IPS-20b (cell line): ENCODE results near the gene WDR87.
A peak's percentile ranks its signal among the peaks of the same experiment; 100 is the strongest.

ENCODE experiments used
- H3K27ac ChIP-seq: one replicate; pipeline ENCODE4 v1.5.1; 2013; ENCODE audit warnings: low read length
- H3K27me3 ChIP-seq: 2 replicates; pipeline ENCODE4 v1.6.1; 2013; ENCODE audit warnings: mild to moderate bottlenecking, low read length, inconsistent platforms; ENCODE audit not compliant: insufficient read depth
- H3K36me3 ChIP-seq: 2 replicates; pipeline ENCODE4 v1.6.1; 2013; ENCODE audit warnings: low read depth, mild to moderate bottlenecking, inconsistent platforms, low read length, moderate library complexity; ENCODE audit not compliant: insufficient read depth
- H3K4me1 ChIP-seq: 2 replicates; pipeline ENCODE4 v1.6.1; 2013; ENCODE audit warnings: mild to moderate bottlenecking, control low read depth, inconsistent platforms, low read length, moderate library complexity; ENCODE audit not compliant: insufficient read depth
- H3K4me3 ChIP-seq: 2 replicates; pipeline ENCODE4 v1.5.1; 2013; ENCODE audit warnings: mild to moderate bottlenecking, low read length, inconsistent platforms
- H3K9ac ChIP-seq: 2 replicates; pipeline ENCODE4 v1.6.1; 2013; ENCODE audit warnings: low read depth, mild to moderate bottlenecking, inconsistent platforms, low read length, moderate library complexity
- H3K9me3 ChIP-seq: 2 replicates; pipeline ENCODE4 v1.6.1; 2013; ENCODE audit warnings: mild to moderate bottlenecking, low read depth, low read length, inconsistent platforms; ENCODE audit not compliant: insufficient read depth

The WDR87 gene

DNA sequence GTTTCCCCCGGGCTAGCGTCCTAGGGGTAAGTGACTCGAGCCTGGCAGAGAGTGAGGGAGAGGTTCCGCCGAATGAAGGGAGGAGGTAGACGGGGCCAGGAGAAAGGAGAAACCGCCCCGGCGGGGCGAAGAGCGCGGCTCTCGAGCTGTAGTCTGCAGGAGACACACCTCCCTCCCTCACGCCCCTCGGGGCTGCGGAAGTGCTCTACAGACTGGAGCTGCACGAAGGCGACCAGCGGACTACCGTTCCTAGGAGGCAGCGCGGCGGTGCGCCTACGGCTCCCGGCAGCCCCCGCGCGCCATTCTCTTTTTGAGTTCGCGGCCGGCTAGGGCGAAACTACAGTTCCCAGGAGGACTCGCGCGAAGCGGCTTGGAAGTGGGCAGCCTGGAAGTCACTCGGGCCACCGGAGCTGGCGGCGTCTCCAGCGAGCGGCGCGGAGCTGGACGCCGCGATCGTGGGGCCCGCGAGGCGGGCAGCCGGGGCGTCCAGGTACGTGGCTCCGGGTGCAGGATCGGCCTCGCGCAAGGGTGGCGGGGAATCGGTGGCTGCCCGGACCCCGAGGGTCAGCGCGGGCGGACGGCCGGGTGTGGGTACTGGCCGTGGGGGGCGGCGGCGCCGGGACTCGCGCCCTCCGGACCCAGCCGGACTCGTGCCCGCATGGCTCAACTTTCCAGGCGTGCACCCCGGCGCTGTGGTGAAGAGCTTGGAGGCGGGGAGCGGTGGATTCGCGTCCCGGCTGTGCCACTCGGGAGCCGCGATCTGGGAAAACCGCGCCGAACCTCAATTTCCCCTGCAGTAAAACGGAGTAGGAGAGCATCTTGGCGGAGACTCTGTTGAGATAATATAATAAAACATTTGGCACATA lies 708 bp upstream of the WDR87 start, which contains the start of gene SIPA1L3:
Gene SIPA1L3 (plus strand): TSS at position 340 of the 866 bp plus-strand sequence. CDS start 174,358 bp downstream, outside the sequence.
- peak within 1 kb of the TSS; percentile 79 for H3K9ac ChIP-seq
- H3K4me1 ChIP-seq = peaks cover 15% of the 10 kb centered on the region; the same call in 1 of the 2 replicates

DNA sequence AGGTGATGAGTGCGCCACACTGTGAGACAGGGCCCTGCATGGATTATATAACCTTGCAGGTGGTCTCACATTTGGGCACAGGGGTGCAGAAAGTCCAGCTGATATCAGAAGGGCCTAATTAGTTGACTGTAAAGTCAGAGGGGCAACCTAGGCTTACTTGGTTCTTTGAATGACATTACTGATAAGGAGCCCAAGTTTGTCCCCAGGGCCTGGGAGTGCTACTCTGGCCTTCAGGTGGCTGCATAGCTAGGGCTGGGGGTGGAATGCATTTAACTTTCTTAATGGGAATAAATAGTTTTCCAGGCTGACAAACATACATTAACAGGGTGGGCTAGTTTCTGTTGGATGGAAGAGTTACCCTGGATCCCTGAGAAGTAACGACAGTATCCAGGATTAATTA lies 3.3 kb downstream of the WDR87 start:
- H3K4me1 ChIP-seq = peaks cover 11% of the 10 kb centered on the region; the same call in 1 of the 2 replicates
- no peak overlapping the region for H3K4me3 ChIP-seq
- no peaks in the 10 kb centered on the region for H3K27me3 ChIP-seq
- H3K9ac ChIP-seq = no peak overlapping the region
- H3K36me3 ChIP-seq = no peaks in the 10 kb centered on the region
- no peaks in the 10 kb centered on the region for H3K9me3 ChIP-seq
- H3K27ac ChIP-seq = no peak overlapping the region

More for the DNA sequence above, 708 bp upstream of the WDR87 start, which contains the start of gene SIPA1L3:
- Histone ChIP-seq H3K27me3 (no peaks in the 10 kb centered on the region), H3K36me3 (no peaks in the 10 kb centered on the region), H3K9me3 (no peaks in the 10 kb centered on the region), H3K27ac (peak within 1 kb of the TSS; percentile 79), H3K4me3 (peak within 1 kb of the TSS; percentile 83)

DNA sequence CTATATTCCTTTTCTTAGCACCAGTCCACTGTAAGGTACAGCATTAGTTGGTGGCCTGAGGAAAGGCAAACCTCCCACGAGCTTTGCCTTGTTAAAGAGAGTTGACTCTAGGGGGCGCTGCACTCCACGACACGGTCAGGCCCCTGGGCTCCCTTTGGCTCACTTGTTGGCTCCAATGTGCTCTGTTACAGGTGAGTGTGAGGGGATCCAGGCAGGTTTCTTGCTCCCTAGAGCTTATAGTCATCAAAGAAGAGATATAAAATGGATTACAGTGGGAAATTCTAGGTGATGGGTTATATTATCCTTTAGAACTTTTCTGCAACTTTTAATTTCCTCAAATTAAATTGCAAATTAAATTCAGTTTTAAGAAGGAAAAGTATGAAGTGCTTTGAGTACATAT lies 3.7 kb downstream of the WDR87 start:
- Histone ChIP-seq H3K27ac (no peak overlapping the region), H3K36me3 (no peaks in the 10 kb centered on the region), H3K4me1 (peaks cover 6% of the 10 kb centered on the region; the same call in 1 of the 2 replicates), H3K4me3 (no peak overlapping the region), H3K9ac (no peak overlapping the region), H3K27me3 (no peaks in the 10 kb centered on the region), H3K9me3 (no peaks in the 10 kb centered on the region)

DNA sequence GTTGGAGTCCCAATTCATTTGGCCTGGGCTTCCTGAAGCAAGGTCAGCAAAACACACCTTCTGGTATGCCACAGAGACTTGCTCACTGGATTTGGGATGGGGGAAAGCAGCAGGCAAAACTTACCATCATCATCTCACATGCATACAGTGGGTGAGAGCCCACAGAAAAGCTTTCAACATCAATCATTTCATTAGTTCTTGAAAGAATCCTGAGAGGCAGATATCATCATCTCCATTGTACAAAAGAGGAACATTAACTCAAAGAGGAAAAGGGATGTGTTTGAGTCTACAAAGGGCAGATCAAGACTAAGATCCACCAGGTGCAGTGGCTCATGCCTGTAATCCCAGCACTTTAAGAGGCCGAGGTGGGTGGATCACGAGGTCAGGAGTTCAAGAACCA lies 6.4 kb downstream of the WDR87 start:
- H3K36me3 ChIP-seq = no peaks in the 10 kb centered on the region
- H3K9ac ChIP-seq = no peak overlapping the region
- no peaks in the 10 kb centered on the region for H3K4me1 ChIP-seq
- no peak overlapping the region for H3K27ac ChIP-seq
- H3K27me3 ChIP-seq = no peaks in the 10 kb centered on the region
- no peak overlapping the region for H3K4me3 ChIP-seq
- H3K9me3 ChIP-seq = no peaks in the 10 kb centered on the region

DNA sequence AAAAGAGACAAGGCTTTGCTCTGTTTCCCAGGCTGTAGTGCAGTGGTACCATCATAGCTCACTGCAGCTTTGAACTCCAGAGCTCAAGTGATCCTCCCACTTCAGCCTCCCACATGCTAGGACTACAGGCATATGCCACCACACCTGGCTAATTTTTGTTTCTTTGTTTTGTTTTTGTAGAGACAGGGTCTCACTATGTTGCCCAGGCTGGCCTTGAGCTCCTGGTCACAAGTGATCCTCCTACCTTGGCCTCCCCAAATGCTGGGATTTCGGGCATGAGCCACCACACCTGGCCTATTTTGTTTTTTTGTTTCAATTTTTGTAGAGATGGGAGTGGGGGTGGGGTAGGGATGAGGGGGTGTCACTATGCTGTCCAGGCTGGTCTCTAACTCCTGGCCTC lies 6.9 kb downstream of the WDR87 start:
- Histone ChIP-seq H3K9ac (no peak overlapping the region), H3K9me3 (no peaks in the 10 kb centered on the region), H3K27ac (no peak overlapping the region), H3K27me3 (no peaks in the 10 kb centered on the region), H3K36me3 (no peaks in the 10 kb centered on the region), H3K4me3 (no peak overlapping the region), H3K4me1 (no peaks in the 10 kb centered on the region)

DNA sequence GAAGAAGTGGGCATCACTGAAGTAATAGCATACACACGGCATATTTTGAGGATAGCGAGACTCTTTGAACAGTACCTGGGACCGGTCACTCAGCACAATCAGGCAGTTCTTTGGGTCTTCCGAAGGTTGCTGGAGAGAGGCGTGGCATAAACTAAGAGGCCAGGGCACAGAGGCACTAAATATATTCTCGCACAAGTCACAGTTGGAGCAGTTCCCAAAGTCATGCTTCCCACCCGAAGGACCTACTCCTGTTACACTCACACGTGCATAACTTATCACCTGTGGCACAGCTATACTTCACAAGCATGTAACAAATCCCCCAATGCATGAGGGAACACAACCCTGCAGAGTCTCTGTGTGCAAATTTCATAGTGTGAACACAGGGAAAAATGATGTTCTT lies 10.2 kb downstream of the WDR87 start:
- Histone ChIP-seq H3K27ac (no peak overlapping the region), H3K9me3 (no peaks in the 10 kb centered on the region), H3K4me1 (no peaks in the 10 kb centered on the region), H3K4me3 (no peak overlapping the region), H3K27me3 (no peaks in the 10 kb centered on the region), H3K36me3 (no peaks in the 10 kb centered on the region), H3K9ac (no peak overlapping the region)

- Histone ChIP-seq H3K36me3 (no peaks in the 10 kb centered on the region), H3K27me3 (no peaks in the 10 kb centered on the region), H3K4me1 (no peaks in the 10 kb centered on the region)
Measured at GRCh38 chr19:37893845-37894575, 12.4 kb downstream of the WDR87 start.

GRCh38 chr19:37886571-37886970 lies 19.8 kb downstream of the WDR87 start:
- Histone ChIP-seq H3K27me3 (peaks cover 11% of the 10 kb centered on the region), H3K9ac (no peak overlapping the region), H3K27ac (no peak overlapping the region), H3K9me3 (0 out of 2 replicates have a peak, but pooled peaks cover 4% of the 10 kb centered on the region), H3K4me1 (no peaks in the 10 kb centered on the region), H3K36me3 (no peaks in the 10 kb centered on the region), H3K4me3 (no peak overlapping the region)

More at GRCh38 chr19:37893845-37894575, 12.4 kb downstream of the WDR87 start:
- no peak overlapping the region for H3K9ac ChIP-seq
- H3K27ac ChIP-seq = no peak overlapping the region
- no peak overlapping the region for H3K4me3 ChIP-seq
- H3K9me3 ChIP-seq = no peaks in the 10 kb centered on the region

DNA sequence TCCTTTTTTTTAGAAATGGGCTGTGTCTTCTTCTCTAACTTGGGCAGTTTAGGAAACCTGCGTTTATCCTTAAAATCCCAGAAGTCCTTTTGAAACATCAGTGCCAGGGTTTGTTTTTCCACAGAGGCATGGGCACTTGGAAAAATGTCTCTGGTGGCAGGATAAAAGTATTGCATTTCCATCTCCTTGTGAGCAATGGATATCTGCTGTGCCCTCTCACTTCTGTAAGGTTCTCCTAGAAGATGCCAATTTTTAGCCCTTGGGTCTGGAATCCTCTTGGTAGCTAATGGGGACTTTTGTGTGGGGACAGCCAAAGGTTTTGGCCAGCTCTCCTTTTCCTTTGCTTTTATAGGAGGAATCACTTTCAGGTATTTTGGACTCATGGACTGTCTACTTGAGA lies 21.0 kb downstream of the WDR87 start:
- no peak overlapping the region for H3K27ac ChIP-seq
- 0 out of 2 replicates have a peak, but pooled peaks cover 7% of the 10 kb centered on the region for H3K9me3 ChIP-seq
- H3K4me1 ChIP-seq = no peaks in the 10 kb centered on the region
- no peak overlapping the region for H3K9ac ChIP-seq
- no peak overlapping the region for H3K4me3 ChIP-seq
- peaks cover 11% of the 10 kb centered on the region for H3K27me3 ChIP-seq
- H3K36me3 ChIP-seq = no peaks in the 10 kb centered on the region

DNA sequence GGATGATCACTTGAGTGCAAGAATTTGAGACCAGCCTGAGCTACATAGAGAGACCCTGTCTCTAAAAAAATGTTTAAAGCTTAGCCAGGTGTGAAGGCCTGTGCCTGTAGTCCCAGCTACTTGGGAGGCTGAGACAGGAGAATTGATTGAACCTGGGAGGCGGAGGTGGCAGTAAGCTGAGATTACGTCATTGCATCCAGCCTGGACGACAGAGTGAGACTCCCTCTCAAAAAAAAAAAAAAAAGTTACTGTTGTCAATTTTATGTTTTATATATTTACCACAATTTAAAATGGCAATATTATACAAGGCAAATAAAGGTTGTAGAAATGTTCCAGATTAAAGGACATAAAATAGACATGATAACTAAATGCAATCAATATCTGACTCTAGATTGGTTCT lies 29.2 kb downstream of the WDR87 start:
- H3K9me3 ChIP-seq = 0 out of 2 replicates have a peak, but pooled peaks cover 7% of the 10 kb centered on the region

DNA sequence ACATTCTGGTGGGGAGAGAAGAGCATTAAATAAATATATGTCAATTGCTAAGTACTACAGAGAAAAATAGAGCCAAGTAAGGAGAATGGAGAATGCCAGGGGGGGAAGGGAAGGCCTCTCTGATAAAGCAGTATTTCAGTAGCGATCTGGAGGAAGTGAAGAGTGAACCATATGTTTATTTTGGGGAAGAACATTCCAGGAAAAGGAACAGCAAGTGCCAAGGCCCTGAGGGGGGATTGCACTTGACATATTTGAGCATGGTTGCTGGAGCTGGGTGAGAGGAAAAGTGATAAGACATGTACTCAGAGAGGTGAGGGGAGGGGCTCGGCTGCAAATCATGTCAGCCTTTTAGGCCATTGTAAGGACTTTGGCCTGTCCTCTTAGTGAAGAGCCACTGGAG lies 30.4 kb downstream of the WDR87 start:
- no peaks in the 10 kb centered on the region for H3K27me3 ChIP-seq
- H3K27ac ChIP-seq = no peak overlapping the region

More for the DNA sequence above, 29.2 kb downstream of the WDR87 start:
- Histone ChIP-seq H3K27me3 (no peaks in the 10 kb centered on the region), H3K4me3 (no peak overlapping the region), H3K27ac (no peak overlapping the region), H3K4me1 (0 out of 2 replicates have a peak, but pooled peaks cover 5% of the 10 kb centered on the region), H3K9ac (no peak overlapping the region), H3K36me3 (no peaks in the 10 kb centered on the region)

More for the DNA sequence above, 30.4 kb downstream of the WDR87 start:
- H3K9me3 ChIP-seq = peaks cover 2% of the 10 kb centered on the region; the same call in 1 of the 2 replicates
- 0 out of 2 replicates have a peak, but pooled peaks cover 5% of the 10 kb centered on the region for H3K4me1 ChIP-seq
- no peak overlapping the region for H3K9ac ChIP-seq
- no peak overlapping the region for H3K4me3 ChIP-seq
- H3K36me3 ChIP-seq = no peaks in the 10 kb centered on the region
